Measurements from ENCODE around the gene CLIC6.

- TF ChIP-seq ZNF70 (CRISPR knock-in tag; IDR thresholded peaks at IDR 0.05) (no peak), ZFP30 (CRISPR knock-in tag; IDR thresholded peaks at IDR 0.05) (no peak), ZNF565 (CRISPR knock-in tag; conservative IDR thresholded peaks at IDR 0.05; ENCODE audit: low read depth) (no peak), ZC3H10 (CRISPR knock-in tag; IDR thresholded peaks at IDR 0.05) (no peak), ZFP3 (CRISPR knock-in tag; IDR thresholded peaks at IDR 0.05) (no peak), GLIS3 (CRISPR knock-in tag; IDR thresholded peaks at IDR 0.05) (no peak), CSDC2 (CRISPR knock-in tag; IDR thresholded peaks at IDR 0.05) (no peak), ISL1 (CRISPR knock-in tag; IDR thresholded peaks at IDR 0.05) (no peak), PATZ1 (CRISPR knock-in tag; IDR thresholded peaks at IDR 0.05; ENCODE audit: borderline replicate concordance) (no peak), CSRNP3 (CRISPR knock-in tag; IDR thresholded peaks at IDR 0.05) (no peak)
Measured at GRCh38 chr21:34698270-34699015, 29.6 kb downstream of the CLIC6 start.
